Muscle of leg (tissue), 11 donors: ENCODE data around the gene EPOP. TPM values are rescaled to one million over a fixed set of nuclear protein-coding genes. Genes with fewer than 3 reads are reported as not detected.

Source experiments
- DNase-seq: peaks from one replicate; pipeline ENCODE4 v3.0.0; 2013
- H3K27ac ChIP-seq: one replicate; pipeline ENCODE4 v1.5.1; 2013; ENCODE audit warnings: mild to moderate bottlenecking, low read length, control low read depth
- H3K27me3 ChIP-seq: one replicate; pipeline ENCODE4 v1.6.1; 2013; ENCODE audit warnings: low read length; ENCODE audit not compliant: control insufficient read depth, insufficient read depth
- H3K36me3 ChIP-seq: one replicate; pipeline ENCODE4 v1.6.1; 2013; ENCODE audit warnings: low read length; ENCODE audit not compliant: control insufficient read depth, insufficient read depth
- H3K4me1 ChIP-seq: one replicate; pipeline ENCODE4 v1.6.1; 2013; ENCODE audit warnings: low read length; ENCODE audit not compliant: control insufficient read depth, insufficient read depth
- H3K4me3 ChIP-seq: one replicate; pipeline ENCODE4 v1.5.1; 2013; ENCODE audit warnings: low read length, control low read depth
- H3K9me3 ChIP-seq: replicated peaks from 2 replicates; pipeline ENCODE4 v1.6.1; 2013; ENCODE audit warnings: low read depth, low read length; ENCODE audit not compliant: control insufficient read depth
- WGBS: methylation state at CpG from one replicate; pipeline ENCODE4 v1.1.5; 2013; ENCODE audit warnings: missing lambda C conversion rate; ENCODE audit not compliant: insufficient coverage; 5-methylcytosine and 5-hydroxymethylcytosine counted together
- polyA plus RNA-seq, 8 donors: library from polyadenylated mRNA; unstranded; fragments of 120-200 nt; gene quantifications; one replicate each; pipeline versions ENCODE4 v1.2.1 to v1.2.3, GENCODE V29; 2013; ENCODE audit warnings: inconsistent platforms in 1 of 8, low replicate concordance in 1 of 8; ENCODE audit not compliant: insufficient read length in 8 of 8, insufficient read depth in 1 of 8
- total RNA-seq: library from RNA; stranded (reverse); fragments of 120-200 nt; gene quantifications from one replicate; pipeline ENCODE4 v1.2.4, GENCODE V29; 2013

EPOP gene
- total and polyA plus RNA-seq, 9 donors, result 0.31 to 0.78 (median 0.41) TPM

GRCh38 chr17:38705803-38706504, 31.2 kb upstream of the EPOP start:
- peak; percentile 84 for DNase-seq
- Histone ChIP-seq H3K27ac (peak overlapping the region; percentile 63), H3K9me3 (no peaks in the 10 kb centered on the region), H3K4me3 (peak overlapping the region; percentile 52), H3K4me1 (peaks cover 80% of the 10 kb centered on the region), H3K27me3 (peaks cover 18% of the 10 kb centered on the region), H3K36me3 (peaks cover 26% of the 10 kb centered on the region)
- WGBS, result 3% methylated on average over 17 of the region's 38 CpGs

GRCh38 chr17:38705523-38705802, 30.7 kb upstream of the EPOP start:
- WGBS, result 0% methylated on average over 6 of the region's 32 CpGs
- no peak for DNase-seq
- H3K27ac ChIP-seq, result peak overlapping the region; percentile 54
- peak overlapping the region; percentile 52 for H3K4me3 ChIP-seq
- peaks cover 24% of the 10 kb centered on the region for H3K36me3 ChIP-seq
- peaks cover 18% of the 10 kb centered on the region for H3K27me3 ChIP-seq
- H3K9me3 ChIP-seq, result no peaks in the 10 kb centered on the region
- peaks cover 76% of the 10 kb centered on the region for H3K4me1 ChIP-seq

- peaks cover 70% of the 10 kb centered on the region for H3K4me1 ChIP-seq
- H3K27me3 ChIP-seq, result peaks cover 18% of the 10 kb centered on the region
- H3K36me3 ChIP-seq, result peaks cover 23% of the 10 kb centered on the region
- H3K9me3 ChIP-seq, result no peaks in the 10 kb centered on the region
- under 1% methylated on average over 74 of the region's 100 CpGs for WGBS
- peak within 1 kb of the TSS; percentile 95 for H3K4me3 ChIP-seq
- peak within 1 kb of the TSS; percentile 98 for H3K27ac ChIP-seq
- peak; percentile 95 for DNase-seq
These were observed 30.1 kb upstream of the EPOP start, which contains the start of gene MLLT6 for GRCh38 chr17:38704606-38705522. TSS of gene MLLT6 (plus strand) at chr17:38705273. CDS start at chr17:38705633, 360 bp downstream.

- Histone ChIP-seq H3K27me3 (peaks cover 23% of the 10 kb centered on the region), H3K36me3 (peaks cover 14% of the 10 kb centered on the region), H3K4me3 (peak overlapping the region; percentile 95), H3K4me1 (peaks cover 61% of the 10 kb centered on the region), H3K27ac (peak overlapping the region; percentile 98), H3K9me3 (no peaks in the 10 kb centered on the region)
- WGBS, result under 1% methylated on average over 31 of the region's 50 CpGs
- DNase-seq, result peak; percentile 80
These were observed 29.2 kb upstream of the EPOP start for GRCh38 chr17:38703742-38704605.

GRCh38 chr17:38702916-38703741, 28.4 kb upstream of the EPOP start:
- H3K27me3 ChIP-seq, result peaks cover 23% of the 10 kb centered on the region
- peaks cover 53% of the 10 kb centered on the region for H3K4me1 ChIP-seq
- peaks cover 10% of the 10 kb centered on the region for H3K36me3 ChIP-seq
- H3K27ac ChIP-seq, result peak overlapping the region; percentile 98
- 4% methylated on average over 48 of the region's 55 CpGs for WGBS
- peak overlapping the region; percentile 95 for H3K4me3 ChIP-seq
- DNase-seq, result no peak
- no peaks in the 10 kb centered on the region for H3K9me3 ChIP-seq

GRCh38 chr17:38702166-38702915, 27.6 kb upstream of the EPOP start:
- DNase-seq, result peak; percentile 96
- Histone ChIP-seq H3K4me3 (peak overlapping the region; percentile 95), H3K27ac (peak overlapping the region; percentile 98), H3K9me3 (no peaks in the 10 kb centered on the region), H3K27me3 (peaks cover 23% of the 10 kb centered on the region), H3K4me1 (peaks cover 47% of the 10 kb centered on the region), H3K36me3 (peaks cover 2% of the 10 kb centered on the region)
- WGBS, result 0% methylated on average over 81 of the region's 81 CpGs

- Histone ChIP-seq H3K4me1 (peaks cover 41% of the 10 kb centered on the region), H3K36me3 (no peaks in the 10 kb centered on the region), H3K9me3 (no peaks in the 10 kb centered on the region), H3K4me3 (peak overlapping the region; percentile 78), H3K27me3 (peaks cover 25% of the 10 kb centered on the region), H3K27ac (peak overlapping the region; percentile 91)
- DNase-seq, result no peak
- WGBS, result 7% methylated on average over 18 of the region's 25 CpGs
These were observed 26.9 kb upstream of the EPOP start for GRCh38 chr17:38701504-38702165.

GRCh38 chr17:38698760-38699159, 24.0 kb upstream of the EPOP start:
- peaks cover 33% of the 10 kb centered on the region for H3K4me1 ChIP-seq
- no peak for DNase-seq
- H3K27ac ChIP-seq, result no peak overlapping the region
- H3K27me3 ChIP-seq, result peaks cover 21% of the 10 kb centered on the region
- no peaks in the 10 kb centered on the region for H3K36me3 ChIP-seq
- no peak overlapping the region for H3K4me3 ChIP-seq
- no peaks in the 10 kb centered on the region for H3K9me3 ChIP-seq
- 84% methylated on average over 3 of the region's 5 CpGs for WGBS
